H1 (cell line): ENCODE results near the gene PLEKHB1. TPM values are rescaled to one million over a fixed set of nuclear protein-coding genes. Genes with fewer than 3 reads are reported as not detected.

Experiments
- CTCF ChIA-PET: fragments of 300-600 bp; sonication (Branson Sonifier 250); formaldehyde crosslinking; loops from one replicate; lab custom pipeline; 2021; ENCODE audit not compliant: partially characterized antibody; lab: Charles Lee
- POLR2A ChIA-PET: fragments of 300-600 bp; sonication (Branson Sonifier 250); formaldehyde crosslinking; loops from one replicate; lab custom pipeline; 2021; ENCODE audit warnings: inconsistent platforms; ENCODE audit not compliant: partially characterized antibody; lab: Charles Lee
- DNase-seq, 2 experiments: peaks; one replicate each; pipeline versions ENCODE4 v3.0.0 to v3.0.0-alpha.2; 2010 to 2022; ENCODE audit warnings: low spot score in 2 of 2, low read depth in 1 of 2, mixed read lengths in 1 of 2
- FAIRE-seq: peaks from 2 replicates; lab custom pipeline; 2011; peaks lifted over from hg19 to GRCh38; lab: Jason Lieb, UNC
- H2AFZ ChIP-seq: 2 replicates; pipeline ENCODE4 v1.8.1; 2012; ENCODE audit warnings: low read length, inconsistent platforms
- H2AK5ac ChIP-seq: 2 replicates; pipeline ENCODE4 v1.6.1; 2013; ENCODE audit warnings: low read depth, low read length
- H2BK120ac ChIP-seq: replicated peaks from 2 replicates; pipeline ENCODE3; 2013; ENCODE audit warnings: low read depth, low read length, inconsistent platforms
- H2BK12ac ChIP-seq: 2 replicates; pipeline ENCODE4 v1.6.1; 2013; ENCODE audit warnings: low read depth, low read length
- H2BK15ac ChIP-seq: 2 replicates; pipeline ENCODE4 v1.6.1; 2013; ENCODE audit warnings: low read length
- H2BK20ac ChIP-seq: 2 replicates; pipeline ENCODE4 v1.6.1; 2013; ENCODE audit warnings: low read length
- H2BK5ac ChIP-seq: 2 replicates; pipeline ENCODE4 v1.6.1; 2013; ENCODE audit warnings: low read depth, low read length
- H3K14ac ChIP-seq: 2 replicates; pipeline ENCODE4 v1.6.1; 2013; ENCODE audit warnings: inconsistent platforms; ENCODE audit not compliant: insufficient read length
- H3K18ac ChIP-seq: 2 replicates; pipeline ENCODE4 v1.6.1; 2013; ENCODE audit warnings: low read length; ENCODE audit errors: extremely low read depth
- H3K23ac ChIP-seq: 2 replicates; pipeline ENCODE4 v1.6.1; 2013; ENCODE audit warnings: inconsistent platforms; ENCODE audit not compliant: insufficient read length
- H3K23me2 ChIP-seq: 2 replicates; pipeline ENCODE4 v1.6.1; 2013; ENCODE audit warnings: low read depth, low read length
- H3K27ac ChIP-seq: 2 replicates; pipeline ENCODE4 v1.6.1; 2011; ENCODE audit warnings: low read depth, low read length, inconsistent platforms
- H3K27me3 ChIP-seq, 4 experiments: replicated peaks in 1 of 4; 1 replicate in 1 of 4; 2 replicates in 3 of 4; pipeline versions ENCODE4 v1.6.1 to v1.8.1; 2011 to 2013; ENCODE audit warnings: low read length in 3 of 4, mild to moderate bottlenecking in 3 of 4, inconsistent platforms in 2 of 4, mixed read lengths in 2 of 4, moderate library complexity in 1 of 4; ENCODE audit not compliant: control insufficient read depth in 3 of 4, insufficient read depth in 3 of 4; ENCODE audit errors: extremely low read depth in 1 of 4
- H3K36me3 ChIP-seq, 4 experiments: 2 replicates each; pipeline versions ENCODE4 v1.6.1 to v1.8.1; 2011 to 2013; ENCODE audit warnings: mild to moderate bottlenecking in 4 of 4, low read length in 3 of 4, moderate library complexity in 2 of 4, control low read depth in 1 of 4, inconsistent platforms in 1 of 4; ENCODE audit not compliant: insufficient read depth in 4 of 4, control insufficient read depth in 2 of 4
- H3K4ac ChIP-seq: replicated peaks from 2 replicates; pipeline ENCODE3; 2013; ENCODE audit warnings: low read length, low read depth, mixed read lengths, inconsistent platforms; ENCODE audit not compliant: insufficient read length
- H3K4me1 ChIP-seq, 4 experiments: replicated peaks in 1 of 4; 1 replicate in 1 of 4; 2 replicates in 3 of 4; pipeline versions ENCODE4 v1.6.1 to v1.8.1; 2011 to 2013; ENCODE audit warnings: low read length in 3 of 4, inconsistent platforms in 2 of 4, mixed read lengths in 1 of 4; ENCODE audit not compliant: insufficient read depth in 4 of 4, control insufficient read depth in 3 of 4
- H3K4me2 ChIP-seq, 2 experiments: 2 replicates each; pipeline versions ENCODE4 v1.6.1 to v1.8.1; 2011 to 2013; ENCODE audit warnings: low read depth in 2 of 2, low read length in 2 of 2, control low read depth in 1 of 2, inconsistent platforms in 1 of 2, mild to moderate bottlenecking in 1 of 2; ENCODE audit not compliant: insufficient read depth in 1 of 2
- H3K4me3 ChIP-seq, 4 experiments: fragments of 200-600, 300-600 bp in 1 of 4; sonication (generic), shearing (Covaris generic), sonication (Bioruptor Twin) in 1 of 4; 2 replicates each; pipeline versions ENCODE4 v1.5.1 to v1.8.1; 2011 to 2016; ENCODE audit warnings: low read length in 4 of 4, low read depth in 3 of 4, control low read depth in 2 of 4, inconsistent platforms in 2 of 4, mild to moderate bottlenecking in 2 of 4, mixed read lengths in 1 of 4, moderate library complexity in 1 of 4; ENCODE audit not compliant: insufficient read depth in 2 of 4; ENCODE audit errors: extremely low read depth in 1 of 4
- H3K56ac ChIP-seq: replicated peaks from 2 replicates; pipeline ENCODE3; 2013; ENCODE audit warnings: low read depth, mild to moderate bottlenecking, mixed read lengths, low read length, inconsistent platforms; ENCODE audit not compliant: insufficient read length
- H3K79me1 ChIP-seq: 2 replicates; pipeline ENCODE4 v1.6.1; 2013; ENCODE audit warnings: low read depth, low read length, control low read depth
- H3K79me2 ChIP-seq, 2 experiments: 2 replicates each; pipeline versions ENCODE4 v1.6.1 to v1.8.1; 2012 to 2013; ENCODE audit warnings: low read length in 2 of 2, mild to moderate bottlenecking in 2 of 2, inconsistent platforms in 1 of 2; ENCODE audit not compliant: insufficient read depth in 2 of 2, control insufficient read depth in 1 of 2
- H3K9ac ChIP-seq, 4 experiments: replicated peaks in 1 of 4; 1 replicate in 1 of 4; 2 replicates in 3 of 4; pipeline versions ENCODE4 v1.6.1 to v1.8.1; 2011 to 2013; ENCODE audit warnings: low read depth in 3 of 4, low read length in 3 of 4, control low read depth in 2 of 4, mild to moderate bottlenecking in 2 of 4, moderate library complexity in 2 of 4, inconsistent platforms in 1 of 4; ENCODE audit errors: extremely low read depth in 1 of 4
- H3K9me3 ChIP-seq, 2 experiments: 2 replicates each; pipeline versions ENCODE4 v1.6.1 to v1.8.1; 2012 to 2013; ENCODE audit warnings: mild to moderate bottlenecking in 2 of 2, moderate library complexity in 2 of 2, control low read depth in 1 of 2, inconsistent platforms in 1 of 2, low read depth in 1 of 2, low read length in 1 of 2, mixed read lengths in 1 of 2; ENCODE audit not compliant: insufficient read depth in 2 of 2
- H4K20me1 ChIP-seq, 2 experiments: replicated peaks in 1 of 2; 2 replicates each; pipeline versions ENCODE3 to v1.8.1; 2011 to 2013; ENCODE audit warnings: inconsistent platforms in 2 of 2, low read length in 2 of 2, mild to moderate bottlenecking in 1 of 2; ENCODE audit not compliant: insufficient read depth in 2 of 2, control insufficient read depth in 1 of 2
- H4K5ac ChIP-seq: 2 replicates; pipeline ENCODE4 v1.6.1; 2013; ENCODE audit warnings: low read length, low read depth, mixed read lengths, inconsistent platforms; ENCODE audit not compliant: insufficient read length
- H4K8ac ChIP-seq: 2 replicates; pipeline ENCODE4 v1.8.0; 2013; ENCODE audit warnings: mild to moderate bottlenecking, moderate library complexity, low read length, inconsistent platforms; ENCODE audit not compliant: insufficient read depth; ENCODE audit errors: extremely low read depth
- H4K91ac ChIP-seq: replicated peaks from 2 replicates; pipeline ENCODE3; 2013; ENCODE audit warnings: low read length, mixed read lengths, inconsistent platforms; ENCODE audit not compliant: insufficient read length
- CBX8 ChIP-seq: fragments of 300-800, 300-1000 bp; sonication (generic); IDR thresholded peaks from 2 replicates; pipeline ENCODE4 v1.7.1; 2016; ENCODE audit warnings: low read depth, low read length, borderline replicate concordance
- EZH2 ChIP-seq: fragments of 200-600 bp; sonication (generic); IDR thresholded peaks from 2 replicates; pipeline ENCODE4 v1.7.1; 2012; ENCODE audit warnings: low read depth, mild to moderate bottlenecking, moderate library complexity, low read length, inconsistent platforms; ENCODE audit not compliant: severe bottlenecking
- MAFK ChIP-seq: IDR thresholded peaks from 2 replicates; pipeline ENCODE4 v1.6.1; 2012; ENCODE audit warnings: low read depth, mild to moderate bottlenecking, improper control_type of control experiment, low read length
- RBBP5 ChIP-seq: IDR thresholded peaks from 2 replicates; pipeline ENCODE4 v1.7.1; 2012; ENCODE audit warnings: low read depth, mild to moderate bottlenecking, inconsistent platforms, low read length, moderate library complexity, borderline replicate concordance
- SIRT6 ChIP-seq: IDR thresholded peaks from one replicate; pipeline ENCODE4 v1.7.1; 2012; ENCODE audit warnings: low read length, inconsistent platforms
- SP4 ChIP-seq: IDR thresholded peaks from 2 replicates; pipeline ENCODE4 v1.6.1; 2012; ENCODE audit warnings: low read length, inconsistent platforms
- TAF1 ChIP-seq: IDR thresholded peaks from 2 replicates; pipeline ENCODE4 v1.6.1; 2011; ENCODE audit warnings: mild to moderate bottlenecking, low read depth, low read length
- TEAD4 ChIP-seq: IDR thresholded peaks from 2 replicates; pipeline ENCODE4 v1.6.1; 2012; ENCODE audit warnings: low read depth, low read length, inconsistent platforms, mixed read lengths
- WGBS, 2 experiments: shearing (Covaris generic) in 1 of 2; methylation state at CpG; one replicate each; pipeline versions ENCODE4 v1.1.6 to v1.1.7; 2013 to 2015; ENCODE audit warnings: low lambda C conversion rate in 2 of 2, mixed read lengths in 2 of 2, inconsistent platforms in 1 of 2, low coverage in 1 of 2, missing lambda C conversion rate in 1 of 2; ENCODE audit not compliant: insufficient replicate concordance in 2 of 2, insufficient coverage in 1 of 2, insufficient read length in 1 of 2; ENCODE audit errors: extremely low coverage in 1 of 2, missing lambda C conversion rate in 1 of 2; 5-methylcytosine and 5-hydroxymethylcytosine counted together
- polyA plus RNA-seq, 7 experiments: library from polyadenylated mRNA; depleted of rRNA in 3 of 7; stranded (reverse) in 5 of 7; unstranded in 2 of 7; fragments of >200 nt in 5 of 7; fragments of 200-250 nt in 2 of 7; gene quantifications; 1 replicate in 5 of 7; 2 replicates in 1 of 7; 4 replicates in 1 of 7; pipeline versions ENCODE4 v1.2.1 to v1.2.3, GENCODE V29; 2011 to 2013; ENCODE audit warnings: missing spikeins in 2 of 7, mixed read lengths in 2 of 7
- total RNA-seq: library from RNA; stranded (reverse); fragmentation: NEBNext Ultra II Directional; extraction: Animal tissue kit (Norgen Biotek cat#: 25700); gene quantifications from 2 replicates; pipeline ENCODE4 v1.2.1, GENCODE V29; 2021

Gene PLEKHB1
- total and polyA plus RNA-seq, 2 of the 8 experiments (the other 6 are each of a cell fraction or from before 2014, with no cell fraction given): 14.8 to 24.5 TPM

DNA sequence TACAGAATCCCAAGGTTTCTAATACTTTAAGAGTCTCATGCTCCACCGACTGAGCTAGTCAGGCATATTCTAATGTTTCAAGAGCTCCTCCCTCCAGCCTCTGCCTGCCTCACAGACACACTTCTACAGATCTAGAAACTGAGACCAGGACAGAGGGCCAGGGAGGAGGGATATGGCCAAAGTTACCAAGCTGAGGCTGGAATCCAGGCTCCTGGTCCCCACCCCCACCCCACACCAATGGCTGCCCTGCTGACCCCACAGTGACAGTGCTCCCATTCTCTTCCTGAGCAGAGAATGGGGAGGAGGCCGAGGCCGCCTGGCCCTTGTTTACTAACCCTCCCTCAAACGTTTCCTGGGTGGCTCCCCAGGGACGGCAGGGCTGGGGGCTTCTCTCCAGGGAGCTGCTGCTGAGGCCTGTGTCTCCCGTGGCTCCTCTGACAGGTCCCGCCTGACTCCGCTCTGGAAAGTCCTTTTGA lies 2.2 kb downstream of the PLEKHB1 start:
- CTCF ChIA-PET: interaction anchor here (1.5 to 30.1 kb wide), 5 partner anchors 0 to 288 kb away, joined by 4 to 653 read pairs (median 16); partner anchors contain the start of gene PLEKHB1
- 68% methylated on average over 8 of the region's 8 CpGs; no CpG with 5 or more reads in 1 of the 2 experiments for WGBS, 2 experiments
- no peaks in the 10 kb centered on the region for H4K20me1 ChIP-seq

More for the DNA sequence above, 2.2 kb downstream of the PLEKHB1 start:
- Histone ChIP-seq H2AK5ac (no peak overlapping the region), H3K18ac (no peak overlapping the region), H4K91ac (no peak overlapping the region), H3K9me3 (no peaks in the 10 kb centered on the region), H3K56ac (no peak overlapping the region), H2BK5ac (no peak overlapping the region), H3K9ac (no peak overlapping the region), H3K27me3 (peaks cover 0 to 4% (median 0%) of the 10 kb centered on the region in 4 experiments; a peak in 3 of 7 replicates), H3K79me2 (no peaks in the 10 kb centered on the region), H2BK20ac (no peak overlapping the region), H3K36me3 (no peaks in the 10 kb centered on the region), H2AFZ (no peak overlapping the region), H3K23me2 (peaks cover 16% of the 10 kb centered on the region), H2BK12ac (no peak overlapping the region), H2BK120ac (no peak overlapping the region), H3K14ac (no peak overlapping the region), H3K4me1 (peaks cover 9 to 25% (median 18%) of the 10 kb centered on the region in 4 experiments), H3K23ac (no peak overlapping the region), H3K4me3 (no peak overlapping the region), H3K4me2 (peak overlapping the region in 1 of 2 experiments; percentile 96; a peak in 2 of 4 replicates), H2BK15ac (no peak overlapping the region), H4K8ac (no peak overlapping the region; the same call in 1 of the 2 replicates), H3K4ac (no peak overlapping the region), H3K79me1 (no peaks in the 10 kb centered on the region), H4K5ac (no peak overlapping the region), H3K27ac (no peak overlapping the region)
- TF ChIP-seq RBBP5 (no peak), TEAD4 (no peak), MAFK (no peak), SIRT6 (no peak), SP4 (no peak), EZH2 (no peak), TAF1 (no peak), CBX8 (no peak)
- DNase-seq (no peak), FAIRE-seq (no peak)
- POLR2A ChIA-PET: interaction anchor here (0.5 to 4.5 kb wide), 5 partner anchors 12 to 401 kb away, joined by 3 to 31 read pairs (median 4); no protein-coding TSS in a partner anchor
